Caco-2 (cell line): ENCODE data around the gene OGDH. TPM values are rescaled to one million over a fixed set of nuclear protein-coding genes. Genes with fewer than 3 reads are reported as not detected.

Experiments used
- BruUV-seq: library from RNA; stranded (reverse); fragments of 400-500 nt; replicated peaks from 2 replicates; lab custom pipeline; 2021; lab: Mats Ljungman, UMichigan
- CTCF ChIA-PET: fragments of 300-600 bp; sonication (Branson Sonifier 250); formaldehyde crosslinking; loops from one replicate; lab custom pipeline; 2022; ENCODE audit warnings: antibody characterized with exemption; lab: Charles Lee
- POLR2A ChIA-PET: fragments of 300-600 bp; sonication (Branson Sonifier 250); formaldehyde crosslinking; loops from one replicate; lab custom pipeline; 2022; ENCODE audit warnings: antibody characterized with exemption; lab: Charles Lee
- DNase-seq, 2 experiments: peaks; one replicate each; pipeline versions ENCODE4 v3.0.0 to v3.0.0-alpha.2; 2020 to 2022
- H3K27me3 ChIP-seq: replicated peaks from 2 replicates; pipeline ENCODE4 v1.6.0; 2011; ENCODE audit warnings: low read length; ENCODE audit not compliant: control insufficient read depth, insufficient read depth
- H3K36me3 ChIP-seq: 2 replicates; pipeline ENCODE4 v1.5.1; 2011; ENCODE audit warnings: low read length; ENCODE audit not compliant: control insufficient read depth, insufficient read depth
- H3K4me1 ChIP-seq: fragments of 250-450 bp; sonication (Bioruptor Pico); 2 replicates; pipeline ENCODE4 v1.5.1; 2020; ENCODE audit warnings: mild to moderate bottlenecking
- H3K4me3 ChIP-seq: 2 replicates; pipeline ENCODE4 v1.5.1; 2011; ENCODE audit warnings: low read depth, mild to moderate bottlenecking, control low read depth, low read length
- H3K9me3 ChIP-seq: fragments of 250-450 bp; sonication (Bioruptor Pico); 2 replicates; pipeline ENCODE4 v1.5.1; 2020; ENCODE audit warnings: mild to moderate bottlenecking, moderate library complexity
- H3K27ac Mint-ChIP-seq: one replicate; pipeline ENCODE4 v1.8.0; 2022; ENCODE audit warnings: mixed read lengths; ENCODE audit not compliant: unreplicated experiment
- H3K27me3 Mint-ChIP-seq: one replicate; pipeline ENCODE4 v1.8.0; 2022; ENCODE audit warnings: mixed read lengths; ENCODE audit not compliant: insufficient read depth, unreplicated experiment
- H3K36me3 Mint-ChIP-seq: one replicate; pipeline ENCODE4 v1.8.0; 2022; ENCODE audit warnings: mild to moderate bottlenecking, mixed read lengths; ENCODE audit not compliant: insufficient read depth, unreplicated experiment
- H3K4me1 Mint-ChIP-seq: one replicate; pipeline ENCODE4 v1.8.0; 2022; ENCODE audit warnings: low read depth, mixed read lengths; ENCODE audit not compliant: unreplicated experiment
- H3K4me3 Mint-ChIP-seq: one replicate; pipeline ENCODE4 v1.8.0; 2022; ENCODE audit warnings: mild to moderate bottlenecking, moderate library complexity, mixed read lengths; ENCODE audit not compliant: unreplicated experiment
- H3K9me3 Mint-ChIP-seq: one replicate; pipeline ENCODE4 v1.8.0; 2022; ENCODE audit warnings: mixed read lengths; ENCODE audit not compliant: unreplicated experiment
- intact Hi-C: fragments of 100-400 bp; cut with micrococcal nuclease; formaldehyde crosslinking; loops from one replicate; pipeline ENCODE4 v1.10.0; 2022; ENCODE audit not compliant: unreplicated experiment
- total RNA-seq: library from RNA; stranded (reverse); gene quantifications from 2 replicates; pipeline ENCODE4 v1.2.3, GENCODE V29; 2022
- TF ChIP-seq, protein P1 (sequence below), 2 experiments: fragments of 200-600 bp in 1 of 2; IDR thresholded peaks; 1 replicate in 1 of 2; 2 replicates in 1 of 2; pipeline versions ENCODE4 v1.5.1 to v1.8.0; 2011 to 2022; ENCODE audit warnings: antibody characterized with exemption in 1 of 2, control low read depth in 1 of 2, inconsistent platforms in 1 of 2, low read depth in 1 of 2, low read length in 1 of 2, mild to moderate bottlenecking in 1 of 2, moderate library complexity in 1 of 2; ENCODE audit not compliant: insufficient read depth in 1 of 2, severe bottlenecking in 1 of 2, unreplicated experiment in 1 of 2

Gene OGDH
- total RNA-seq, 1 experiment from 2014 or later: 62.1 TPM

DNA sequence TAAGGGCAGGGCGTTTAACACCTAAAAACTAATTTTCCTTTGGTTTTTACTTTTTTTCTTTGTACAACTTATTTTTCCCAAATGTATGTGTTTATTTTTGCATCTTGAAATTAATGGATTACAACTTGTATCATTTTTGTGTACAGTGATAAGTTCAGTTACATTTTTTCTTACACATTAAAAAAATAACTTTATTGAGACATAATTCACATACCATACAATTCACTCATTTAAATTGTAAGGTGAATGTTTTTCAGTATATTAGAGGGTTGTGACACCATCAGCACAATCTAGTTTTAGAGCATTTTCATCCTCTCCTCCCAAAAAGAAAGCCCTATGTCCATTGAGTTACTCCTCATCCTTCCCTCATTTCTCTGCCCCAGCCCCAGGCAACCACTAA lies 11.6 kb downstream of the OGDH start:
- intact Hi-C loops: loop anchor here (1.0 kb wide), 2 partner anchors 11 to 16 kb away; no protein-coding TSS in a partner anchor
- H3K4me1 ChIP-seq: peaks cover 68% of the 10 kb centered on the region
- no peaks in the 10 kb centered on the region for H3K27me3 ChIP-seq
- H3K27ac Mint-ChIP-seq: peak overlapping the region; percentile 92
- BruUV-seq: no TSS peak
- no peaks in the 10 kb centered on the region for H3K9me3 Mint-ChIP-seq
- TF ChIP-seq, protein P1, sequence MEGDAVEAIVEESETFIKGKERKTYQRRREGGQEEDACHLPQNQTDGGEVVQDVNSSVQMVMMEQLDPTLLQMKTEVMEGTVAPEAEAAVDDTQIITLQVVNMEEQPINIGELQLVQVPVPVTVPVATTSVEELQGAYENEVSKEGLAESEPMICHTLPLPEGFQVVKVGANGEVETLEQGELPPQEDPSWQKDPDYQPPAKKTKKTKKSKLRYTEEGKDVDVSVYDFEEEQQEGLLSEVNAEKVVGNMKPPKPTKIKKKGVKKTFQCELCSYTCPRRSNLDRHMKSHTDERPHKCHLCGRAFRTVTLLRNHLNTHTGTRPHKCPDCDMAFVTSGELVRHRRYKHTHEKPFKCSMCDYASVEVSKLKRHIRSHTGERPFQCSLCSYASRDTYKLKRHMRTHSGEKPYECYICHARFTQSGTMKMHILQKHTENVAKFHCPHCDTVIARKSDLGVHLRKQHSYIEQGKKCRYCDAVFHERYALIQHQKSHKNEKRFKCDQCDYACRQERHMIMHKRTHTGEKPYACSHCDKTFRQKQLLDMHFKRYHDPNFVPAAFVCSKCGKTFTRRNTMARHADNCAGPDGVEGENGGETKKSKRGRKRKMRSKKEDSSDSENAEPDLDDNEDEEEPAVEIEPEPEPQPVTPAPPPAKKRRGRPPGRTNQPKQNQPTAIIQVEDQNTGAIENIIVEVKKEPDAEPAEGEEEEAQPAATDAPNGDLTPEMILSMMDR (IDR thresholded peaks at IDR 0.05; ENCODE audit: insufficient read depth in 1 of 2, low read depth in 1 of 2, low read length in 1 of 2, severe bottlenecking in 1 of 2, unreplicated experiment in 1 of 2): no peak
- H3K36me3 ChIP-seq: no peaks in the 10 kb centered on the region
- H3K4me3 ChIP-seq: no peak overlapping the region
- ChIA-PET POLR2A (interaction anchor here (1.7 kb wide), 1 partner anchor 12 kb away, joined by 14 read pairs; the partner anchor contains the start of gene OGDH), CTCF (no interaction called here)
- no peaks in the 10 kb centered on the region for H3K27me3 Mint-ChIP-seq
- H3K36me3 Mint-ChIP-seq: peaks cover 25% of the 10 kb centered on the region
- no peaks in the 10 kb centered on the region for H3K9me3 ChIP-seq
- no peak for DNase-seq
- peaks cover 49% of the 10 kb centered on the region for H3K4me1 Mint-ChIP-seq
- H3K4me3 Mint-ChIP-seq: peak overlapping the region; percentile 67

- H3K4me1 Mint-ChIP-seq: peaks cover 53% of the 10 kb centered on the region
- BruUV-seq: no TSS peak
- peaks cover 25% of the 10 kb centered on the region for H3K36me3 Mint-ChIP-seq
- H3K36me3 ChIP-seq: no peaks in the 10 kb centered on the region
- H3K9me3 Mint-ChIP-seq: no peaks in the 10 kb centered on the region
- H3K27ac Mint-ChIP-seq: peak overlapping the region; percentile 92
- no peaks in the 10 kb centered on the region for H3K9me3 ChIP-seq
- H3K27me3 Mint-ChIP-seq: no peaks in the 10 kb centered on the region
- H3K4me3 Mint-ChIP-seq: peak overlapping the region; percentile 67
- TF ChIP-seq, protein P1 (IDR thresholded peaks at IDR 0.05; ENCODE audit: insufficient read depth in 1 of 2, low read depth in 1 of 2, low read length in 1 of 2, severe bottlenecking in 1 of 2, unreplicated experiment in 1 of 2): no peak
- peak; percentile 88 to 89 for DNase-seq
- peaks cover 68% of the 10 kb centered on the region for H3K4me1 ChIP-seq
- ChIA-PET CTCF (interaction anchor here (0.6 kb wide), 1 partner anchor 13 kb away, joined by 5 read pairs; no protein-coding TSS in a partner anchor), POLR2A (interaction anchor here (0.6 to 1.7 kb wide), 3 partner anchors 12 to 381 kb away, joined by 5 to 14 read pairs (median 6); partner anchors contain the start of gene OGDH)
- no peaks in the 10 kb centered on the region for H3K27me3 ChIP-seq
- no peak overlapping the region for H3K4me3 ChIP-seq
- intact Hi-C loops: loop anchor here (1.0 kb wide), 2 partner anchors 11 to 16 kb away; no protein-coding TSS in a partner anchor
These were observed 12.3 kb downstream of the OGDH start for GRCh38 chr7:44618753-44619152.

GRCh38 chr7:44621034-44621749 lies 14.8 kb downstream of the OGDH start:
- CTCF ChIA-PET: interaction anchor here (0.6 kb wide), 2 partner anchors 10 to 379 kb away, joined by 4 read pairs; partner anchors contain the start of gene CCM2
- BruUV-seq: no TSS peak
- intact Hi-C loops: no loop called here

More at GRCh38 chr7:44621034-44621749, 14.8 kb downstream of the OGDH start:
- Histone ChIP-seq H3K27me3 (no peaks in the 10 kb centered on the region), H3K4me3 (no peak overlapping the region), H3K36me3 (no peaks in the 10 kb centered on the region; the same call in 1 of the 2 replicates), H3K4me1 (peaks cover 48% of the 10 kb centered on the region), H3K9me3 (no peaks in the 10 kb centered on the region)
- POLR2A ChIA-PET: no interaction called here
- no peaks in the 10 kb centered on the region for H3K27me3 Mint-ChIP-seq
- no peak for DNase-seq
- no peak overlapping the region for H3K27ac Mint-ChIP-seq
- TF ChIP-seq, protein P1 (IDR thresholded peaks at IDR 0.05; ENCODE audit: insufficient read depth in 1 of 2, low read depth in 1 of 2, low read length in 1 of 2, severe bottlenecking in 1 of 2, unreplicated experiment in 1 of 2): no peak
- H3K36me3 Mint-ChIP-seq: peaks cover 29% of the 10 kb centered on the region
- no peak overlapping the region for H3K4me3 Mint-ChIP-seq
- H3K4me1 Mint-ChIP-seq: peaks cover 37% of the 10 kb centered on the region
- no peaks in the 10 kb centered on the region for H3K9me3 Mint-ChIP-seq
